ENCODE data around the gene WDR45B.

The WDR45B gene

DNA sequence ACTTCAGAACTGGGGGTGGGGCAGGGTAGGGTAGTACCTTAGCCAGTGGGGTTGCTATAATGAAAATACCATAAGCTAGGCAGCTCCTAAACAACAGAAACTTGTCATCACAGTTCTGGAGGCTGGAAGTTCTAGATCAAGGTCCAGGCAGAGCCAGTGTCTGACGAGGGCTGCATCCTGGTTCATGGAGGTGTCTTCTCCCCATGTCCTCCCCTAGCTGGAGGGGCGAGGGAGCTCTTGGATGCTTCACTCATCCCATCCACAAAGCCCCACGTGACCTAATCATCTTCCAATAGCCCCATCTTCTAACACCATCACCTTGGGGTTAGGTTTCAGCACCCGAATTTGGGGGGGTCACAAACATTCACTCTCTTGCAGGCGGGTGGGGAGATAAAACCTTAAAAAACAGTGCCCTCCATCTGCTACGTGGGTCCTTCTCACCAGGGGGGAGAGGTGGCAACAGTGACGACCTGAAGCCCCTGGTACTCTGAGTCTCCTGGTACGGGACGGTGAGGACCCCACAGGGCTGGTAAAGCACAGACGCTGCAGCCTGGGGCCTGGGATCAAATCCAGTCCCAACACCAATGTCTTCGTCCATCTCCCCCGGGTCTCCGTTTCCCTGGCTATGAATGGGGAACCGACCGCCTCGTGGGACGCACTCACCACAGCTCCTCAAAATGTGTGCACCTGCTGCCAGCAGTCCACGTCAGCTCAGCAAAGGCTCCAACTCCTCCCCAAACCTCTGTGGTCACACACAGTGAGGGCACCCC is 27.4 kb upstream of the WDR45B start:
- no peak for DNase-seq

DNA sequence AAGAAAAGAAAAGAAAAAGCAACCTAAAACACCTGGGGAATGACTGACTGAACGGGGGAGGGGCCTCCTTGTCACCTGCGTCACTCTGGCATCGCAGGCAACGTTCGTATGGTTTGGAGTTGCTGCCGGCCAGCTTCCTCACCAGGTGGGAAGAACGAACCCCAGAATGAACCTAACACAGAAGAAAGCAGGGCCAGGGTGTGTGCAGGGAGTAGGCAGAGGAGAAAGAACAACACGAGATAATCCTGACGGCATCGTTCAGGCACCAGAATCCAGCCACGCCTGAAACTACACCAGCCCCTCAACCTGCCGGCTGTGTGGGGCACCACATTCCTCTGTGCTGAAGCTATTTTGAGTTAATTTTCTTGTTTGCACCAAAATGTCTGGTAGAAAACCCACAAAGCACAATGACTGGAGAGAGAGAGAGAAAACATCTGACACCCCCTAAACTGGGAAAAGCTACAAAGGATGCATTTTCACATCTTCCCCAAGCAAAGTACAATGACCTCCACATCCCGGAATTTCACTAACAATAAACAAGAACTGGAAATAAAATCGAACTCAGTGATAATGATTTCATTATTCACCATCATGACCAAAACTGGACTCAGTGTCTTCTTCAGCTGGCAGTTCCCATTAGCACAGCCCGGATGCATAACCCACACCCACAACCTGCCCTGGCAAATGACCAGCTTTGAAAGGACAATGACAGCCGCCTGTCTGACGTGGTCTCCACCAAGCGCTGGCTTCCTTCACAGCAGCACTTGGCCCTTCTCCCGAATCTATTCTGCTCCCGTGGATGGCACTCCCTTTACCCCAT is 26.6 kb upstream of the WDR45B start:
- DNase-seq, result no peak

DNA sequence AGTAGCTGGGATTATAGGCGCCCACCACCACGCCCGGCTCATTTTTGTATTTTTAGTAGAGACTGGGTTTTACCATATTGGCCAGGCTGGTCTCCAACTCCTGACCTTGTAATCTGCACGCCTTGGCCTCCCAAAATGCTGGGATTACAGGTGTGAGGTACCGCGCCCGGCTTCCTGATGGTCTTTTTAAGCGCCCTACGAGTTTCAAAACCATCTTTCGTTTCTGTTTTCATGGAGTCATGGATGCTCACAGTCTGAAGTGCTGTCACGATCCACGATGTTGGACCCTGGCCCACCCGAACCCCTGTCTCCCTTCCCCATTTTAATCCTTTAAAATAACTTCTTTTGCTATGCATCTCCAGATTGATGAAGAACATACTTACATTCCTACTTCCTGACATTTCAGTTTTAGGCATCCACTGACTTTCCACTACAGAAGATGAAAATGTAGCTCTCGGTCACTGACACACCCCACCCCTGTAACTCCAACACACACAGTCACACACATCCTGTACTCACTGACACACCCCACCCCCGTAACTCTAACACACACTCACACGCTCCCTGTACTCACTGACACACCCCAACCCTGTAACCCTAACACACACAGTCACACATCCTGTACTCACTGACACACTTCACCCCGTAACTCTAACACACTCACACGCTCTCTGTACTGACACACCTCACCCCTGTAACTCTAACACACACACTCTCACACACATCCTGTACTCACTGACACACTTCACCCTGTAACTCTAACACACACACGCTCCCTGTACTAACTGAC is 22.6 kb upstream of the WDR45B start:
- no peak for DNase-seq

DNA sequence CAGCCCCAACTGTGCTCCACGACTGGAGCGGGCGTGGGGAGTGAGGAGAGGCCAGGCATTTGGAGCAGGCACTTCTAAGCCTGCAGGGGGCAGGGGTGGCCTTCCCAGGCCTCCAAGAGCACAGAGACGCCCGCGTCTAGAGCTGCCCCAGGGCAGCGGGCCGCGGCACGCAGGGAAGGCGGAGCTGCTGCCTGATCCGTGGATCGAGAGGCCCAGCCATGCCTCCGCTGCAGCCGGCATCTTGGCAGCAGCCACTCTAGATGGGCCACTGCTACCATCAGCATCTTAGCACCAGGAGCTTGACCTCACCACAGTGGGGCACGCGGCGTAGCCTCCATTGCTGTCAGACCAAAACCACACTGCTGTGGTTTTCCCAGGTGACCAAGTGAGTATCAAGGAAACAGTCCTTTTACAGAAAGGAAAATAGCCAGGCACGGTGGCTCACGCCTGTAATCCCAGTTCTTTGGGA is 20.4 kb upstream of the WDR45B start:
- DNase-seq, result peak; percentile 68

DNA sequence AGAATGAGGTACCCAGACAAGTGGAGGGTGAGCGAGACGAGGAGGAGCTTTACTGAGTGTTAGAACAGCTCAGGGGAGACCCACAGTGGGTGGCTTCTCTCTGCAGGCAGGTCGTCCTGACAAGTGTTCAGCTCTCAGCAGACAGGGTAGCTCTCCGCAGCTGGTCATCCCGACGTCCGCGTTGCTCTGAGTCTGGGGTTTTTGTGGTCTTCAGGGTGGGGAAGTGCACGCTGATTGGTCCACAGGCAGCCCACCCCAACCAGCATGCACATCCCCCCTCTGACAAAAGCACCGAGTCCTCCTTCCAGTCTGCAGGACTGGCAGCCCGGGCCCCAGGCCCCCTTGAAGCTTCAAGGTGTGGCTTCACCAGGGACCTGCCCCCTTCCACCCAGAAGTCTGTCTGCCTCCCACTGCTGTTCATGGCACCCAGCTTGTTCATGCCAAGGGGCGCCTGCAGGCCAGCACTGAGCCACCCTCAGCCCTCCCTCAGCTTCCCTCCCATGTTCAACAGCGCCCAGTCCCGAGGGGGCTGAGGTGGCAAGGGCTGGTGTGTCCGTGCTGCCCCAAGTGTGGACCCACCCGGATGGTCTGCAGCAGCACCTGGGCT is 19.9 kb upstream of the WDR45B start:
- no peak for DNase-seq

DNA sequence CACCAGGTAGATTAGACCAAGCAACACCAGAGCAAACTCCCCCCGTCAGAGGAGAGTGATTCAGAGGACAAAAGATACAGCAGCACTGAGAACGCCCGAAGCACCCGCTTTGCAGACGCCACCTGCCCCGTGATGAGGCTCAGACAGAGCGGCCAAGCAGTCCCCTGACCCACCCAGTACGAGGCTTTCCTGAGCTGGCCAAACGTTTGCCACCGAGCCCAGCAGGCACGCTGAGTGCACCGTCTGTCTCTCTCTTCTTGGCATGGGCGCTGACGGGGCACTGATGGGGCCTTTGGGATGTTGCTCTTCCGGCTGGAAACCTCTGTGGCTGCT is 19.4 kb upstream of the WDR45B start:
- no peak for DNase-seq

DNA sequence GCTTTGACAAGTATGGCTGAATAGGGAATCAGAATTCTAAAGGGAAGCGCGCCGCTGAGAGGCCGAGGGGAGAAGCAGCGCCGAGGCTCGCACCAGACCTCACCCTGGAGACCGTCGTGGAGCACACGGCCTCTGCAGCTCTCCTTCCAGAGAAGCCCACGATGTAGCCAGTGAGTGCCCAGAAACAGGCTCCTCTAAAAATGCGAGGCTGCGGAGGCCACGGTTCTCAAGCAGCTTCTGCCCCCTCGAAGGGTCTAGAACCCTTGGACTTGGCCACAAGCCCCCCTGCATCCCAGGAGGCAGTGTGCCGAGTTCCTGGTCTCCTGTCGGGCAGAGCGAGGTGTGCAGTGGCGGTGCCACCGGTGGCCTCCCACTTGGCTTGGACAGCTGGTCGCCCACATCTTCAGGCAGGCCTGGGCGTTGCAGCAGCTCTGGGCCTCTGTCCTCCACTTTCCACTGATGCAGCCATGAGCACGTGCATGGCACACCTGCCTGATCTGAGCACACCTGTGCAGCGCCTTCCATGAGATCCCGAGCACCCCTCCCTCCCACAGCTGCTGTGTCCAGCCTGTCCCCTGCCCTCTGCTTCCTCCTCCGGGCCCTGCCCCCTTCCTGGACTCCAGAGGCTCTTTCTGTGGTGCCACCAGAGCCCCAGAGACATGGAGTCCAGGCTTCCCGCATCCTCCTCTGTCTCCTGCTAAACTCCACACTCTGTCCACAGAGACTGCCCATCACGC is 18.9 kb upstream of the WDR45B start:
- DNase-seq, result no peak

DNA sequence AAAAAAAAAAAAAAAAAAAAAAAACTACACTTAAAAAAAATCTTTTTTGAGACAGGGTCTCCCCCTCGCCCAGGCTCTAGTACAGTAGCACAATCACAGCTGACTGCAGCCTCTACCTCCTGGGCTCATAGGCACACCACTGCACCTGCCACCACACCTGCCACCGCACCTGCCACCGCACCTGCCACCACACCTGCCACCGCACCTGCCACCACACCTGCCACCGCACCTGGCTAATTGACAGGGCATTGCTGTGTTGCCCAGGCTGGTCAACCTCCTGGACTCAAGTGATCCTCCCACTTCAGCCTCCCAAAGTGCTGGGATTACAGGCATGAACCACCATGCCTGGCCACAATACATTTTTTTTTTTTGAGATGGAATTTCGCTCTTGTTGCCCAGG is 17.6 kb upstream of the WDR45B start:
- DNase-seq, result no peak

DNA sequence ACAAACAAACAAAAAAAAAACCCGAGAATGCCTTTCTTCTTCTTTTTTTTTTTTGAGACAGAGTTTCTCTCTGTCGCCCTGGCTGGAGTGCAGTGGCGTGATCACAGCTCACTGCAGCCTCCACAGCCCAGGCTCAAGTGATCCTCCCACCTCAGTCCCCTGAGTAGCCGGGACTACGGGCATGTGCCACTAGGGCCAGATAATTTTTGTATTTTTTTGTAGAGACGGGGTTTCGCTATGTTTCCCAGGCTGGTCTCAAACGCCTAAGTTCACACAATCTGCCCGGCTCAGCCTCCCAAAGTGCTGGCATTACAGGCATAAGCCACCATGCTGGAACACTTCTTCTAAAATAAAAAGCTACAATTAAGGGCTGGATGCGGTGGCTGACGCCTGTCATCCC is 17.0 kb upstream of the WDR45B start:
- DNase-seq, result no peak

DNA sequence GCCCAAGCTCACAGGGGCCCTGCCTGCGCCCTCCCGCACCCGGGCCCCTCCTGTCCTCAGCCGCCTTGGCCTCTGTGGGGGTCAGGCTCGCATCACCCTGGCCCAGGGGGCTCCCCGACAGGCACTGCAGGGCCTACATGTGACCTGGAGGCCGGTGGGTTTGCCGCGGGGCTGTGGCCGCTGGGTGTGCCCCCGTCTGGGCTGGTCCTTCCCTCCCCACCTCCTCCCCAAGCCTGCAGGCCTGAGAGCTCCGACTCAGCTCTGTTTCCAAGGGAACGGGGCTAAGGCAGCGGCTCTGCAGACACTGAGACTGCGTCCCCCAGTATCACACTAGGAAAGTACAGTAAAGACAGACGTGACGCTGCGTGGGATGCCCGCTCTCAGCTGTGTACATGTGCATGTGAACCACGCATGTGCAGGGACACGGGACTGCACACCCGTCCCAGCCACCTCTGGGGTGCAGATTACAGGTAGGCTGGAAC is 16.5 kb upstream of the WDR45B start:
- DNase-seq, result no peak

DNA sequence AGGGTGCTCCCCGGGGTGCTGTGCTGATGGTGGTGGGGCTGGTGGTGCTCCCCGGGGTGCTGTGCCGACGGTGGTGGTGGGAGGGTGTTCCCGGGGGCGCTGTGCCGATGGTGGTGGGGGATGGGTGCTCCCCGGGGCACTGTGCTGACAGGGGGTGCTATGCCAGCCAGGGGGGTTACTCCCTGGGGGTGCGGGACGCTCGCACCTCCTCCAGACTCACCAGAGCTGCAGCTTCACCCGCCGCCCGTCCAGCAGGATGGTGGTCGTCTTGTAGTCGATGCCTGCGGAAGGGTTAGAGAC is 16.0 kb upstream of the WDR45B start:
- no peak for DNase-seq

DNA sequence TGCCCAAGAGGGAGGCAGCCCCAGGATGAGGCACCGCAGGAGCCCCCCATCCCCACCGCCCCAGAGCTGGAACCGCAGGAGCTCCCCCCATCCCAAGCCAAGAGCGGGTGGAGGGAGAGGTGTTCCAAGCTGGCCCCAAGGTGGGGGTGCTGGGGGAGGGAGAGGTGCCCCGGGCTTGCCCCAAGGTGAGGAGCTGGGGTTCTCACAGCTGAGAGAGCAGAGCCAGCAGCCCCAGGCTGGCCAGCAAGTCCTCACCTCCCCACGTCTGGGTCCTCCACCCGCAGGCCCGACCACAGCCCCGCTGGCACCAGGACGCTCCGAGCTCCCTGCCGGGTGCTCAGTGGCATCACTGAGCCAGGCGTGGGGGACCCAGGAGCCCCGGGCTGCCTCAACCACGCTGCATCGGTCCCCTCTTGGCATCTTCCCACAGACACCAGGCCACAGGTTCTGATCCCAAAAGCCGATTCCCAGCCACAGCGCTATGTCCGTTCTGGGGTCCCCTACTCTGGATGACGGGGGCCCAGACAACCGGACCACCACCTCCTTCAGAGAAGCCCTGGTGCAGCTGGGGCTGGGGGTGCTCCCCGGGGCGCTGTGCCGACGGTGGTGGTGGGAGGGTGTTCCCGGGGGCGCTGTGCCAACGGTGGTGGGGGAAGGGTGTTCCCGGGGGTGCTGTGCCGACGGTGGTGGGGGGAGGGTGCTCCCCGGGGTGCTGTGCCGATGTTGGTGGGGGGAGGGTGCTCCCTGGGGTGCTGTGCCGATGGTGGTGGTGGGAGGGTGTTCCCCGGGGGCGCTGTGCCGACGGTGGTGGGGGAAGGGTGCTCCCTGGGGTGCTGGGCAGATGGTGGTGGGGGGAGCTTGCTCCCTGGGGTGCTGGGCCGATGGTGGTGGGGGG is 15.4 kb upstream of the WDR45B start:
- no peak for DNase-seq

DNA sequence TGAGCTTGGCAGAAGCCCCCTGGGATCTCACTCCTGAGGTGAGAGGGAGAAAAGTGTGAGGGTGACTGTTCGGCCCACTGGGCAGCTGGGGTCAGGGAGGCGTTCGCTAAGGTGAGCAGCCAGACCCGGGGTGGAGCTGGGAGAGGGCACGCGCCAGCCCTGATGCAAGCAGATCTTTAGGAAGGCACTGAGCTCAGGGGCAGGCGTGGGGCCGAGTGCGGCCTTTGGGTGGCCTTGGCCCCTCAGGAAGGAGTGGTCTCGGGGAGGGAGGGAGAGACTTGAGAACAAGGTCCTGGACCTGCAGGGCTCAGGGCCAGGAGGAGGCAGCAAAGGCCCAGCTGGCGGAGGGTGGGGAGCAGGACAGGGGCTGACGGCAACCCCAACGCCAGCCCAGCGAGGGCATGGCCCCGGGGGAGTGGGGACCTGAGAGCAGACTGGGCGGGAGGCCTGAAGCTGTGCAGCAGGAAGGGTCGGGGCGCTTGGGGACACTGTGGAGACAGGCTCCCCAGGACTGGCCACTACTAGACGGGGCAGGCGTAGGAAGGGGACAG is 14.5 kb upstream of the WDR45B start:
- DNase-seq, result no peak

DNA sequence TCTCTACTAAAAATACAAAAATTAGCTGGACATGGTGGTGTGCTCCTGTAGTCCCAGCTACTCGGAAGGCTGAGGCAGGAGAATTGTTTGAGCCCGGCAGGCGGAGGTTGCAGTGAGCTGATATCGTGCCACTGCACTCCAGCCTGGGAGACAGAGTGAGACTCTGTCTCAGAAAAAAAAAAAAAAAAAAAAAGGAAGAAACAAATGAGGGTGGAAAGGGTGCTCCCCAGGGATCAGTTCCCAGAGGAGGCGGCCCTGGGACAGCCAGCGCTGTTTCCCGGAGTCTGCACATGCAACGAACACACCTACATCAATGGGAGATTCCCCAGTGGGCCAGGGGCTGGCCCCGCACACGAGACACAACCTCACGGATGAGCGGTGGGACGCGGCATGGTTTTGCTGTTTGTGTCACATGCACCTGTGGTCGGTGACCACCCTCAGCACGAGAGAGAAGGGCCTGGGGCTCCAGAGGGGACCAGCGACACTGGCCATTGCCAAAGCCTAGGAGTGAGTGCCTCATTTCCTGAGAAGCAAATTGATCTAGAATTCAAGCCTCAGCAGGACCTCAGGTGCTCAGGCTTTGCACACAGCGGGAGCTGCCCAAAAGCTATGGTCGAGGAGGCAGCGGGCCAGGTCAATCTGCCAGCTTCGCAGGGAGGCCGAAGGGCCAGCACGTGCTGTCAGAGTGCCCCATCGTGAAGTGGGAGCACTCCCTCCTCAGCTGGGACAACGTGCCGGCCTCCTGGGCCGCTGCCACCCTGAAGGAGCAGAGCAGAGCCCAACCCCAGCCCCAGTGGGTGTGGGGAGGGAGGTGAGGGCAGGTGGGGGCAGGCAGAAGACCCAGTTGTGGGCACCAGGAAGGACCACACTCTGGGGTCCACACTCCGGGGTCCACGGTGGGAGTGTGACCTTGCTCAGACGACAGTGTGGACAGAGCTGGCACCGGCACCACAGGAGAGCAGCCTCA is 13.8 kb upstream of the WDR45B start:
- no peak for DNase-seq

DNA sequence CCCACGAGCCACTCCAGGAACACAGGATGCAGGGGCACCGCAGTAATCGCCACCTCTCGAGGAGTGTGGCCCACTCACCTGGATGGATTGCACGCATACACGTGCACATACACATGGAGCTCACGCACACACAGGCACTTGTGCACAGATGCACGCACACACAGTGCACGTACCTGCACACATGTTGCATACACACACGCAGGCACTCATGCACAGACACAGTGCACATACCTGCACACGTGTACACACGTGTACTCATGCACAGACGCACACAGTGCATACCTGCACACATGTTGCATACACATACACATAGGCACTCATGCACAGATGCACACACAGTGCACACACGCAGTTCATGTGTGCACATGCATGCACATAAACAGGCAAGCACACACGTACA is 11.6 kb upstream of the WDR45B start:
- DNase-seq, result no peak

DNA sequence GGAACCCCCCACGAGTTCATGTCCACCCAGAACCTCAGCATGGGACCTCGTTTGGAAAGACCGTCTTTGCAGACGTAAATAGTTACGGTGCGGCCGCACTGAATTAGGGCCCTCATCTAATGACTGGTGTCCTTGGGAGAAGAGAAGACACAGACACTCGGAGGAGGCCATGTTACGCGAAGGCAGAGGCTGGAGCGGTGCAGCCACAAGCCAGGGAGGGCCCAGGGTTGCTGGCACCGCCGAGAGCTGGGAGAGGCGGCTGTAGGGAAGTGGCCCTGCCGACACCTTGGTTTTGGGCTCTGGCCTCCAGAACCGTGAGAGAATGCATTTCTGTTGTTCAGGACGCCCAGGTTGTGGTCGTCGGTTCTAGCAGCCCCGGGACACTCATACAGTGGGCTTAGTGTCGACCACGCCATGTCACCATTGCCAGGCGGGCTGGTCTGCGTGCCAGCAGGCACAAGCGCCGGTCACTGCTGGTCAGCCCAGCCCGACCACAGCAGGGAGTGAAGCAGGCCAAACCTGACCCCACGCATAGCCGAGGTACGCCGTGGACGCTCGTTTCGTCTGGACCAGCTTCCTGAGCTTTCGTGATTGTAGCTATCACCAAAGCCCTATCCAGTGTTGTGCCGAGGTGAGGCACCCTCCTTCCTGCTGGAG is 10.7 kb upstream of the WDR45B start:
- no peak for DNase-seq

DNA sequence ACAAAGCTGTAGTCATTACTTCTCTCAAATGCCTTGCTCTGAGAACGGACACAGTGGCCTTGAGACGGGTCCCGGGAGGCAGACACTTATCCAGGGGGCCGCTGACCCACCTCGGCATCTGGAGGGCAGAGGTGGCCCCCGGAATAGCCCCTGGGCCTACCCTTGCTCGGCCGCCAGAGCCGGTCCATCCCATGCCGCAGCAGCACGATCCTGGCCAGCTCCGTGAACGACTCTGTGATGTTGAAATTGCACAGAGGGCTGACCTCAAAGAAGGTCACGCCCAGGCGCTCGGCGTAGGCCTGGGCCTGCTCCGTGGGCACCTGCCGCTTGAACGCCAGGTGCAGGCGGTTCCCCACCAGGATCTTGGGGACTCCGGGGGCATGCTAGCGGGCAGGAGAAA is 10.1 kb upstream of the WDR45B start:
- DNase-seq, result no peak

DNA sequence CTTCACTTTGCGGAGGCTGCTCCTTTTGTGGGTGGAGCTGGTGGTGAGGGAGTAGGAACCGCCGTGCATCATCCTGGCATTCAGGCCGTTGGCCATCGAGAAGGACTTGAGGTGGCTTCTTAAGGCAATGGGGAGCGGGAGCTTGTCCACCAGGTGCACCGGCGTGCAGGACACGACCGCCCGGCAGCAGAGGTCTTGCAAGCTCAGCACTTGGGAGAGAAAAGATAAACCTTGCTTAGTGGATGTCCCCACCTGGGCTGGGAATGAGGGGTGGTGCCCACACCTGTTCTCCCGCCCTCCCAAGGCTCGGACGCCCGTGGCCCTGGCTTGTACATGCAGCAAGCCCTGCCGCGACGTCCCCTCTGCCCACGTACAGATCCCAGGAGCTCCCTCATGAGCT is 9.7 kb upstream of the WDR45B start:
- no peak for DNase-seq

DNA sequence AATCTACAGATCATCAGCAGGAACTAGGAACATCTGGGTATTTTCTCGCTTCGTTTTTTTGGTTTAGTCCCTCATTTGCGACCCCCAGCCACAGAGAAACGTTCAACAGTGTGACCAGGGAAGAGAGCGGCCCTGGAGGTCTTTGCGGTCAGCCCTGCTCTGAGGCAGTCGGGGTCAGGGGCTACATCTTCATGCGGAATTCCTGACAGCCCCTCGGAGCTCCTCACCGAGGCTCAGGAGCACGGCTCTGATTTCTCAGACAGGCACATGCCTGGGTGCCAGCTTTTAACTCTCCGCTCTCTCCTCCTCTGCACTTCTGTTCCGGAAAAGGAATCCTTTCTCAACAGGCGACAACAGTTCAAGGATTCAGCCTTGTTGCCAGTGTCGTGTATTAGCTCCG is 8.0 kb upstream of the WDR45B start:
- no peak for DNase-seq
